ENCODE data around the gene WDR41. TPM values are rescaled to one million over a fixed set of nuclear protein-coding genes. Genes with fewer than 3 reads are reported as not detected.
"Not testable (repeated sequence)": the region's sequence is repeated elsewhere in the genome, so short reads cannot be mapped to it uniquely, and the experiment has no call there.

WDR41 gene
- total RNA-seq, result 81.8 and 90.8 TPM in 2 replicates

GRCh38 chr5:77491783-77492652 lies at the start of gene WDR41:
TSS of gene WDR41 (minus strand) at chr5:77492316. CDS start at chr5:77492220, 96 bp downstream.
- peak; percentile 75 for DNase-seq (ENCODE audit: low read depth, low spot score)

GRCh38 chr5:77531297-77531696 lies 39.2 kb upstream of the WDR41 start:
- DNase-seq (ENCODE audit: low read depth, low spot score), result no peak

- no peak for DNase-seq (ENCODE audit: low read depth, low spot score)
Measured at GRCh38 chr5:77518304-77518703, 26.2 kb upstream of the WDR41 start.

- DNase-seq (ENCODE audit: low read depth, low spot score), result no peak
Measured at GRCh38 chr5:77514457-77514856, 22.3 kb upstream of the WDR41 start.

- no peak for DNase-seq (ENCODE audit: low read depth, low spot score)
Measured at GRCh38 chr5:77513321-77513720, 21.2 kb upstream of the WDR41 start.

GRCh38 chr5:77501132-77501531 lies 9.0 kb upstream of the WDR41 start:
- not testable (repeated sequence) for DNase-seq (ENCODE audit: low read depth, low spot score)

GRCh38 chr5:77499973-77500372 lies 7.9 kb upstream of the WDR41 start:
- no peak for DNase-seq (ENCODE audit: low read depth, low spot score)

GRCh38 chr5:77499441-77499840 lies 7.3 kb upstream of the WDR41 start:
- DNase-seq (ENCODE audit: low read depth, low spot score), result no peak

GRCh38 chr5:77498952-77499351 lies 6.8 kb upstream of the WDR41 start:
- no peak for DNase-seq (ENCODE audit: low read depth, low spot score)

GRCh38 chr5:77494935-77495334 lies 2.8 kb upstream of the WDR41 start:
- no peak for DNase-seq (ENCODE audit: low read depth, low spot score)

GRCh38 chr5:77492653-77493000 lies 511 bp upstream of the WDR41 start:
- DNase-seq (ENCODE audit: low read depth, low spot score), result no peak

GRCh38 chr5:77490741-77491344 lies 1.3 kb downstream of the WDR41 start:
- not testable (repeated sequence) for DNase-seq (ENCODE audit: low read depth, low spot score)

GRCh38 chr5:77486344-77486962 lies 5.7 kb downstream of the WDR41 start:
- no peak for DNase-seq (ENCODE audit: low read depth, low spot score)

GRCh38 chr5:77483682-77484081 lies 8.4 kb downstream of the WDR41 start:
- no peak for DNase-seq (ENCODE audit: low read depth, low spot score)

- not testable (repeated sequence) for DNase-seq (ENCODE audit: low read depth, low spot score)
Measured at GRCh38 chr5:77475041-77475440, 17.1 kb downstream of the WDR41 start.

GRCh38 chr5:77468875-77469274 lies 23.2 kb downstream of the WDR41 start:
- DNase-seq (ENCODE audit: low read depth, low spot score), result not testable (repeated sequence)

GRCh38 chr5:77463905-77464304 lies 28.2 kb downstream of the WDR41 start:
- no peak for DNase-seq (ENCODE audit: low read depth, low spot score)

- DNase-seq (ENCODE audit: low read depth, low spot score), result no peak
Measured at GRCh38 chr5:77461287-77461686, 30.8 kb downstream of the WDR41 start.

- DNase-seq (ENCODE audit: low read depth, low spot score), result no peak
Measured at GRCh38 chr5:77454123-77454522, 38.0 kb downstream of the WDR41 start.

GRCh38 chr5:77452351-77452750 lies 39.8 kb downstream of the WDR41 start:
- DNase-seq (ENCODE audit: low read depth, low spot score), result no peak

- DNase-seq (ENCODE audit: low read depth, low spot score), result no peak
Measured at GRCh38 chr5:77449981-77450380, 42.1 kb downstream of the WDR41 start.

- DNase-seq (ENCODE audit: low read depth, low spot score), result no peak
Measured at GRCh38 chr5:77449277-77449676, 42.8 kb downstream of the WDR41 start.
